HepG2 (cell line): Measurements from ENCODE around the gene RGCC. TPM values are rescaled to one million over a fixed set of nuclear protein-coding genes. Genes with fewer than 3 reads are reported as not detected.

ENCODE experiments used
- ATAC-seq: fragments of 200-7000 bp; cut with Tn5 transposase; 3 replicates; pipeline ENCODE4 v1.9.1; 2020; ENCODE audit warnings: mild to moderate bottlenecking, moderate library complexity
- BruUV-seq: library from RNA; stranded (reverse); fragments of 400-500 nt; replicated peaks from 2 replicates; lab custom pipeline; 2021; lab: Mats Ljungman, UMichigan
- CTCF ChIA-PET: fragments of 300-600 bp; formaldehyde crosslinking; extraction: SDS; loops from one replicate; lab custom pipeline; 2021; ENCODE audit warnings: low total read pairs, inconsistent platforms, low intra/inter-chr PET ratio; lab: Yijun Ruan, JAX
- POLR2A ChIA-PET: fragments of 350-600 bp; sonication (Branson Sonifier 250); formaldehyde crosslinking; loops from one replicate; lab custom pipeline; 2020; ENCODE audit warnings: antibody characterized with exemption, inconsistent platforms; lab: Yijun Ruan, JAX
- DNase-seq: peaks from one replicate; pipeline ENCODE4 v3.0.0-alpha.2; 2015; ENCODE audit warnings: low spot score
- FAIRE-seq: peaks from 3 replicates; lab custom pipeline; 2011; peaks lifted over from hg19 to GRCh38; lab: Jason Lieb, UNC
- H2AFZ ChIP-seq: one replicate; pipeline ENCODE4 v1.6.1; 2011; ENCODE audit warnings: low read length, inconsistent platforms
- H3K27ac ChIP-seq: fragments of 300-600 bp; 3 replicates; pipeline ENCODE4 v1.8.0; 2011; ENCODE audit warnings: mixed run types, mild to moderate bottlenecking, mixed read lengths, low read length, inconsistent platforms; ENCODE audit not compliant: insufficient read depth; ENCODE audit errors: extremely low read length
- H3K27me3 ChIP-seq, 2 experiments: fragments of 200-600 bp in 1 of 2; 2 replicates in 1 of 2; 3 replicates in 1 of 2; pipeline versions ENCODE4 v1.6.0 to v1.8.0; 2011; ENCODE audit warnings: low read length in 2 of 2, mild to moderate bottlenecking in 2 of 2, moderate library complexity in 2 of 2, inconsistent platforms in 1 of 2; ENCODE audit not compliant: insufficient read depth in 2 of 2, control insufficient read depth in 1 of 2
- H3K36me3 ChIP-seq, 2 experiments: fragments of 200-600 bp in 1 of 2; replicated peaks in 1 of 2; 2 replicates in 1 of 2; 3 replicates in 1 of 2; pipeline versions ENCODE4 v1.5.1 to v1.8.0; 2011; ENCODE audit warnings: low read length in 2 of 2, inconsistent platforms in 1 of 2; ENCODE audit not compliant: insufficient read depth in 2 of 2, control insufficient read depth in 1 of 2
- H3K4me1 ChIP-seq: 2 replicates; pipeline ENCODE4 v1.5.1; 2012; ENCODE audit warnings: low read length, inconsistent platforms; ENCODE audit not compliant: insufficient read depth
- H3K4me2 ChIP-seq: 2 replicates; pipeline ENCODE4 v1.6.0; 2011; ENCODE audit warnings: low read depth, low read length, inconsistent platforms
- H3K4me3 ChIP-seq, 3 experiments: fragments of 200-600 bp in 1 of 3; sonication (generic), shearing (Covaris generic) in 1 of 3; replicated peaks in 1 of 3; 2 replicates each; pipeline ENCODE4 v1.5.1; 2011 to 2016; ENCODE audit warnings: low read length in 3 of 3, inconsistent platforms in 2 of 3, low read depth in 2 of 3, mild to moderate bottlenecking in 2 of 3, control low read depth in 1 of 3, mixed read lengths in 1 of 3; ENCODE audit not compliant: insufficient read depth in 1 of 3
- H3K79me2 ChIP-seq: one replicate; pipeline ENCODE4 v1.6.1; 2011; ENCODE audit warnings: low read length, inconsistent platforms; ENCODE audit not compliant: insufficient read depth
- H3K9ac ChIP-seq: 2 replicates; pipeline ENCODE4 v1.6.0; 2011; ENCODE audit warnings: mild to moderate bottlenecking, low read depth, low read length, inconsistent platforms; ENCODE audit not compliant: insufficient read depth
- H3K9me3 ChIP-seq: 2 replicates; pipeline ENCODE4 v1.5.1; 2012; ENCODE audit warnings: mild to moderate bottlenecking, low read length
- H4K20me1 ChIP-seq: 2 replicates; pipeline ENCODE4 v1.6.0; 2011; ENCODE audit warnings: inconsistent platforms, mild to moderate bottlenecking, low read length, moderate library complexity; ENCODE audit not compliant: insufficient read depth
- ASH2L ChIP-seq: fragments of 300-600, 200-600 bp; sonication (generic); IDR thresholded peaks from 2 replicates; pipeline ENCODE4 v1.7.0; 2017; ENCODE audit warnings: low read depth, mild to moderate bottlenecking, moderate library complexity, mixed read lengths, low read length; ENCODE audit not compliant: insufficient read length
- EZH2 ChIP-seq: conservative IDR thresholded peaks from 2 replicates; pipeline ENCODE4 v1.6.1; 2012; ENCODE audit warnings: mild to moderate bottlenecking, low read depth, low read length, moderate library complexity
- MNT ChIP-seq: fragments of 450-650 bp; IDR thresholded peaks from 2 replicates; pipeline ENCODE4 v1.6.1; 2016
- RBAK ChIP-seq: sonication (generic); formaldehyde crosslinking; IDR thresholded peaks from 2 replicates; pipeline ENCODE4 v1.5.1; 2020; ENCODE audit warnings: mild to moderate bottlenecking, missing genetic modification reagents
- TCF12 ChIP-seq, 2 experiments: fragments of 450-650 bp in 1 of 2; sonication (generic) in 1 of 2; formaldehyde crosslinking in 1 of 2; IDR thresholded peaks; 2 replicates each; pipeline versions ENCODE4 v1.6.1 to v1.8.0; 2017 to 2022; ENCODE audit warnings: antibody characterized with exemption in 1 of 2, mild to moderate bottlenecking in 1 of 2, missing genetic modification reagents in 1 of 2, moderate library complexity in 1 of 2
- ZEB1 ChIP-seq: IDR thresholded peaks from 2 replicates; pipeline ENCODE4 v1.6.1; 2012; ENCODE audit warnings: mild to moderate bottlenecking, low read depth, inconsistent platforms; ENCODE audit not compliant: insufficient replicate concordance
- ZFP36L1 ChIP-seq: sonication (generic); formaldehyde crosslinking; IDR thresholded peaks from 2 replicates; pipeline ENCODE4 v1.8.0; 2022; ENCODE audit warnings: mild to moderate bottlenecking, missing genetic modification reagents, moderate library complexity
- ZFP37 ChIP-seq: sonication (generic); formaldehyde crosslinking; IDR thresholded peaks from 2 replicates; pipeline ENCODE4 v1.4.0; 2020; ENCODE audit warnings: missing genetic modification reagents, borderline replicate concordance
- ZNF512B ChIP-seq: sonication (generic); formaldehyde crosslinking; IDR thresholded peaks from 2 replicates; pipeline ENCODE4 v1.5.1; 2020; ENCODE audit warnings: missing genetic modification reagents, mild to moderate bottlenecking, borderline replicate concordance
- ZNF703 ChIP-seq: sonication (generic); formaldehyde crosslinking; IDR thresholded peaks from 2 replicates; pipeline ENCODE4 v1.5.1; 2020; ENCODE audit warnings: missing genetic modification reagents, mild to moderate bottlenecking, moderate library complexity, borderline replicate concordance
- ZNF878 ChIP-seq: sonication (generic); formaldehyde crosslinking; IDR thresholded peaks from 2 replicates; pipeline ENCODE4 v1.8.1; 2023; ENCODE audit warnings: mild to moderate bottlenecking, missing genetic modification reagents, moderate library complexity
- WGBS: methylation state at CpG from one replicate; pipeline ENCODE4 v1.1.6; 2017; ENCODE audit warnings: low lambda C conversion rate; 5-methylcytosine and 5-hydroxymethylcytosine counted together
- in situ Hi-C: cut with HindIII; loops from 2 replicates; pipeline ENCODE4 v1.10.0; 2017; ENCODE audit warnings: low pct_unique_long_range_greater_than_20kb; ENCODE audit not compliant: extremely low pct_ligation_motif_present
- intact Hi-C: fragments of 100-400 bp; cut with micrococcal nuclease; formaldehyde crosslinking; loops from one replicate; pipeline ENCODE4 v1.10.0; 2022; ENCODE audit not compliant: unreplicated experiment
- polyA plus RNA-seq, 8 experiments: library from polyadenylated mRNA; depleted of rRNA in 3 of 8; stranded (reverse) in 7 of 8; unstranded in 1 of 8; fragments of >200 nt; fragmentation: Illumina TruSeq in 4 of 8; extraction: Trizol in 4 of 8; gene quantifications; 2 replicates each; pipeline versions ENCODE4 v1.2.1 to v1.2.3, GENCODE V29; 2011 to 2016; ENCODE audit warnings: low read depth in 4 of 8, missing spikeins in 1 of 8, mixed read lengths in 1 of 8; ENCODE audit not compliant: insufficient read depth in 1 of 8
- total RNA-seq, 5 experiments: library from RNA; depleted of rRNA; stranded (reverse); fragments of >200 nt; fragmentation: Illumina TruSeq; extraction: Trizol; gene quantifications; 2 replicates each; pipeline ENCODE4 v1.2.3, GENCODE V29; 2016; ENCODE audit warnings: low read depth in 1 of 5

RGCC gene
- total and polyA plus RNA-seq, 2 of the 13 experiments (the other 11 are each of a cell fraction or from before 2014, with no cell fraction given): 0.20 to 8.4 TPM

GRCh38 chr13:41501281-41501680 lies 43.9 kb downstream of the RGCC start (continued):
- TF ChIP-seq MNT (no peak), ASH2L (no peak), RBAK (CRISPR knock-in tag) (no peak), ZFP37 (CRISPR knock-in tag) (no peak), ZEB1 (no peak)

- no peaks in the 10 kb centered on the region for H3K79me2 ChIP-seq
- H3K4me2 ChIP-seq: no peak overlapping the region
- no peaks in the 10 kb centered on the region; a peak in 1 of 5 replicates for H3K27me3 ChIP-seq
- no peak overlapping the region for H3K4me3 ChIP-seq
- FAIRE-seq (no peak), ATAC-seq (no peak), DNase-seq (no peak)
- no peak for TF ChIP-seq ZNF703
- no peak for TF ChIP-seq ZFP36L1
- TF ChIP-seq TCF12 (IDR thresholded peaks at IDR 0.05): no peak
- no peak for TF ChIP-seq TCF12 (CRISPR knock-in tag; IDR thresholded peaks at IDR 0.05)
- no peak for TF ChIP-seq EZH2
- no peak for TF ChIP-seq ZNF878 (CRISPR knock-in tag)
- no peak for TF ChIP-seq ZNF512B
- BruUV-seq: no TSS peak
- H3K9me3 ChIP-seq: no peaks in the 10 kb centered on the region
- in situ Hi-C loops: no loop called here
- H3K9ac ChIP-seq: no peak overlapping the region
- no peaks in the 10 kb centered on the region for H4K20me1 ChIP-seq
- H2AFZ ChIP-seq: no peak overlapping the region
- peaks cover 6% of the 10 kb centered on the region for H3K4me1 ChIP-seq
- H3K36me3 ChIP-seq: no peaks in the 10 kb centered on the region
- ChIA-PET CTCF (no interaction called here), POLR2A (interaction anchor here (1.0 kb wide), 1 partner anchor 10 kb away, joined by 3 read pairs; no protein-coding TSS in a partner anchor)
- no peak overlapping the region for H3K27ac ChIP-seq
- intact Hi-C loops: no loop called here
- WGBS: 58% methylated on average over 5 of the region's 5 CpGs
Measured at GRCh38 chr13:41502031-41502430, 44.7 kb downstream of the RGCC start.
